Breast epithelium (tissue), 4 donors: ENCODE data around the gene STOML1. TPM values are rescaled to one million over a fixed set of nuclear protein-coding genes. Genes with fewer than 3 reads are reported as not detected.
A peak's percentile ranks its signal among the peaks of the same experiment; 100 is the strongest.

Source experiments
- DNase-seq, 2 donors: peaks; one replicate each; pipeline ENCODE4 v3.0.0-alpha.2; 2019; ENCODE audit warnings: low spot score in 2 of 2
- H3K27ac ChIP-seq, 2 donors: fragments of 200-600 bp; sonication (generic) in 1 of 2; one replicate each; pipeline ENCODE4 v1.5.1; 2016 to 2019; ENCODE audit warnings: mild to moderate bottlenecking in 1 of 2
- H3K27me3 ChIP-seq, 2 donors: fragments of 200-600 bp; sonication (generic) in 1 of 2; one replicate each; pipeline versions ENCODE4 v1.5.1 to v1.6.0; 2017 to 2019; ENCODE audit warnings: control low read depth in 1 of 2, mild to moderate bottlenecking in 1 of 2
- H3K36me3 ChIP-seq: fragments of 200-600 bp; one replicate; pipeline ENCODE4 v1.5.1; 2019
- H3K4me1 ChIP-seq, 2 donors: fragments of 200-600 bp; sonication (generic); one replicate each; pipeline ENCODE4 v1.5.1; 2016 to 2019; ENCODE audit warnings: control low read depth in 1 of 2
- H3K4me3 ChIP-seq, 3 donors: fragments of 200-600 bp; sonication (generic); 1 replicate in 2 of 3; 2 replicates in 1 of 3; pipeline ENCODE4 v1.5.1; 2016 to 2019; ENCODE audit warnings: mild to moderate bottlenecking in 3 of 3, moderate library complexity in 2 of 3
- H3K9me3 ChIP-seq, 2 donors: fragments of 200-600 bp; sonication (generic) in 1 of 2; one replicate each; pipeline ENCODE4 v1.5.1; 2016 to 2019; ENCODE audit warnings: control low read depth in 1 of 2
- CTCF ChIP-seq, 3 donors: fragments of 450-650 bp; IDR thresholded peaks; one replicate each; pipeline ENCODE4 v1.5.1; 2016 to 2017; ENCODE audit warnings: antibody characterized with exemption in 3 of 3, mild to moderate bottlenecking in 3 of 3, moderate library complexity in 3 of 3
- POLR2A ChIP-seq: fragments of 450-650 bp; IDR thresholded peaks from one replicate; pipeline ENCODE4 v1.6.1; 2016; ENCODE audit warnings: antibody characterized with exemption, mild to moderate bottlenecking, moderate library complexity
- POLR2AphosphoS5 ChIP-seq, 3 donors: sonication (generic); formaldehyde crosslinking; IDR thresholded peaks; one replicate each; pipeline ENCODE4 v1.6.1; 2017; ENCODE audit warnings: antibody characterized with exemption in 3 of 3
- intact Hi-C: fragments of 100-400 bp; cut with DNase I; formaldehyde crosslinking; loops from one replicate; pipeline ENCODE4 v1.15.1; 2023; ENCODE audit warnings: low total_unique reads
- total RNA-seq, 3 donors: library from RNA; depleted of rRNA; stranded (reverse); fragments of >200 nt; gene quantifications; one replicate each; pipeline ENCODE4 v1.1.0, GENCODE V29; 2016

The STOML1 gene
- 10 to 100 TPM in 1 of 3 donors, 1 to 10 TPM in 2; 8.5 to 10.7 (median 9.7) TPM for total RNA-seq

GRCh38 chr15:73991726-73992593 is at the start of gene STOML1:
Gene STOML1, minus strand, starts transcription at chr15:73992295. Its CDS starts 72 bp downstream, at chr15:73992223.
- Histone ChIP-seq H3K27ac (peak within 1 kb of the TSS; percentile 88 to 98), H3K4me3 (peak within 1 kb of the TSS; percentile 80 to 96 (median 89)), H3K4me1 (peaks cover 15 to 34% of the 10 kb centered on the region in 2 donors), H3K9me3 (no peaks in the 10 kb centered on the region), H3K27me3 (no peaks in the 10 kb centered on the region), H3K36me3 (no peaks in the 10 kb centered on the region)
- intact Hi-C loops, result no loop called here
- DNase-seq, result peak; percentile 88
- TF ChIP-seq POLR2A (no peak), POLR2AphosphoS5 (IDR thresholded peaks at IDR 0.05) (peak in 2 of 3 donors; percentile 68 to 70), CTCF (IDR thresholded peaks at IDR 0.05) (peak; percentile 31 to 94 (median 62))

GRCh38 chr15:74041311-74041756 is 49.2 kb upstream of the STOML1 start:
- no peak for DNase-seq
- no peaks in the 10 kb centered on the region for H3K36me3 ChIP-seq
- H3K27ac ChIP-seq, result peak overlapping the region; percentile 58 to 87
- no peaks in the 10 kb centered on the region for H3K9me3 ChIP-seq
- H3K4me3 ChIP-seq, result no peak overlapping the region
- no peaks in the 10 kb centered on the region for H3K4me1 ChIP-seq
- intact Hi-C loops, result no loop called here
- no peak for TF ChIP-seq POLR2AphosphoS5 (IDR thresholded peaks at IDR 0.05)
- no peak for TF ChIP-seq CTCF (IDR thresholded peaks at IDR 0.05)
- TF ChIP-seq POLR2A, result no peak
- no peaks in the 10 kb centered on the region for H3K27me3 ChIP-seq

GRCh38 chr15:74040109-74040850 is 48.2 kb upstream of the STOML1 start:
- Histone ChIP-seq H3K27me3 (no peaks in the 10 kb centered on the region), H3K4me3 (no peak overlapping the region), H3K9me3 (no peaks in the 10 kb centered on the region), H3K4me1 (no peaks in the 10 kb centered on the region), H3K27ac (peak overlapping the region; percentile 58 to 87), H3K36me3 (peaks cover 4% of the 10 kb centered on the region)
- no peak for DNase-seq
- TF ChIP-seq CTCF (IDR thresholded peaks at IDR 0.05), result no peak
- TF ChIP-seq POLR2A, result no peak
- TF ChIP-seq POLR2AphosphoS5 (IDR thresholded peaks at IDR 0.05), result no peak
- intact Hi-C loops, result no loop called here

- intact Hi-C loops, result no loop called here
- Histone ChIP-seq H3K4me3 (no peak overlapping the region), H3K27me3 (no peaks in the 10 kb centered on the region), H3K36me3 (peaks cover 6% of the 10 kb centered on the region), H3K27ac (peak overlapping the region in 1 of 2 donors; percentile 87), H3K4me1 (no peaks in the 10 kb centered on the region), H3K9me3 (no peaks in the 10 kb centered on the region)
- no peak for DNase-seq
- TF ChIP-seq POLR2AphosphoS5 (IDR thresholded peaks at IDR 0.05) (no peak), CTCF (IDR thresholded peaks at IDR 0.05) (no peak), POLR2A (no peak)
Observed at GRCh38 chr15:74039656-74040010, 47.5 kb upstream of the STOML1 start.
